ENCODE results near the gene IL1RAPL2. TPM values are rescaled to one million over a fixed set of nuclear protein-coding genes. Genes with fewer than 3 reads are reported as not detected.

The IL1RAPL2 gene
- polyA plus RNA-seq, 1 of the 3 experiments (the other 2 are of a cell fraction), result 0.13 TPM

GRCh38 chrX:104968241-104968640, 402.2 kb downstream of the IL1RAPL2 start:
- Histone ChIP-seq H3K9me3 (no peaks in the 10 kb centered on the region), H3K27me3 (ENCODE audit: insufficient read depth) (peaks cover 8% of the 10 kb centered on the region), H3K4me3 (ENCODE audit: low read depth in 2 of 2, low read length in 1 of 2) (no peak overlapping the region), H3K27ac (ENCODE audit: low read depth in 2 of 2, low read length in 1 of 2) (no peak overlapping the region), H3K9ac (no peak overlapping the region), H3K36me3 (replicated peaks in 1 of 2; ENCODE audit: control insufficient read depth in 1 of 2, insufficient read depth in 2 of 2, low read length in 1 of 2) (no peaks in the 10 kb centered on the region), H2AFZ (ENCODE audit: low read depth) (no peak overlapping the region), H4K20me1 (ENCODE audit: insufficient read depth) (no peaks in the 10 kb centered on the region), H3K4me1 (ENCODE audit: control insufficient read depth in 1 of 2, insufficient read depth in 2 of 2, low read depth in 1 of 2, low read length in 1 of 2) (no peaks in the 10 kb centered on the region), H3K4me2 (no peak overlapping the region), H3F3A (replicated peaks; ENCODE audit: insufficient read depth) (peaks cover 5% of the 10 kb centered on the region), H3K9me2 (peaks cover 7% of the 10 kb centered on the region; the same call in 1 of the 2 replicates), H3K79me2 (ENCODE audit: insufficient read depth) (no peaks in the 10 kb centered on the region)
- POLR2A ChIA-PET, result no interaction called here
- no peak for DNase-seq
- TF ChIP-seq TAF1 (IDR thresholded peaks at IDR 0.05; ENCODE audit: borderline replicate concordance, low read depth, low read length) (no peak), USF1 (IDR thresholded peaks at IDR 0.05; ENCODE audit: borderline replicate concordance, low read depth) (no peak), CHD2 (IDR thresholded peaks at IDR 0.05; ENCODE audit: low read length, partially characterized antibody) (no peak), MEF2A (IDR thresholded peaks at IDR 0.05; ENCODE audit: borderline replicate concordance, low read depth) (no peak), ELF1 (IDR thresholded peaks at IDR 0.05) (no peak), MAX (IDR thresholded peaks at IDR 0.05; ENCODE audit: low read depth) (no peak), PBX3 (IDR thresholded peaks at IDR 0.05) (no peak), JUND (IDR thresholded peaks at IDR 0.05) (no peak), IRF3 (IDR thresholded peaks at IDR 0.05; ENCODE audit: low read depth, low read length) (no peak), TEAD4 (IDR thresholded peaks at IDR 0.05; ENCODE audit: borderline replicate concordance, insufficient read depth) (no peak), USF2 (IDR thresholded peaks at IDR 0.05; ENCODE audit: borderline replicate concordance, low read depth, low read length) (no peak), ZBTB33 (IDR thresholded peaks at IDR 0.05; ENCODE audit: borderline replicate concordance, low read depth) (no peak), SIN3A (IDR thresholded peaks at IDR 0.05; ENCODE audit: borderline replicate concordance, low read depth, low read length) (no peak), RFX5 (IDR thresholded peaks at IDR 0.05; ENCODE audit: low read length) (no peak), RAD21 (IDR thresholded peaks at IDR 0.05; ENCODE audit: low read length) (no peak), EZH2phosphoT487 (IDR thresholded peaks at IDR 0.05; ENCODE audit: borderline replicate concordance, low read depth) (no peak), YY1 (IDR thresholded peaks at IDR 0.05; ENCODE audit: low read depth) (no peak)
- CTCF ChIA-PET, result no interaction called here

Data from SK-N-SH (cell line).